HG03066 (cell line): ENCODE results near the gene SPRY1.

Experiments
- ATAC-seq: cut with Tn5 transposase; IDR thresholded peaks from one replicate; pipeline ENCODE4 v1.9.1; 2021; ENCODE audit warnings: low read depth; ENCODE audit not compliant: unreplicated experiment

SPRY1 gene, protein sequence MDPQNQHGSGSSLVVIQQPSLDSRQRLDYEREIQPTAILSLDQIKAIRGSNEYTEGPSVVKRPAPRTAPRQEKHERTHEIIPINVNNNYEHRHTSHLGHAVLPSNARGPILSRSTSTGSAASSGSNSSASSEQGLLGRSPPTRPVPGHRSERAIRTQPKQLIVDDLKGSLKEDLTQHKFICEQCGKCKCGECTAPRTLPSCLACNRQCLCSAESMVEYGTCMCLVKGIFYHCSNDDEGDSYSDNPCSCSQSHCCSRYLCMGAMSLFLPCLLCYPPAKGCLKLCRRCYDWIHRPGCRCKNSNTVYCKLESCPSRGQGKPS

DNA sequence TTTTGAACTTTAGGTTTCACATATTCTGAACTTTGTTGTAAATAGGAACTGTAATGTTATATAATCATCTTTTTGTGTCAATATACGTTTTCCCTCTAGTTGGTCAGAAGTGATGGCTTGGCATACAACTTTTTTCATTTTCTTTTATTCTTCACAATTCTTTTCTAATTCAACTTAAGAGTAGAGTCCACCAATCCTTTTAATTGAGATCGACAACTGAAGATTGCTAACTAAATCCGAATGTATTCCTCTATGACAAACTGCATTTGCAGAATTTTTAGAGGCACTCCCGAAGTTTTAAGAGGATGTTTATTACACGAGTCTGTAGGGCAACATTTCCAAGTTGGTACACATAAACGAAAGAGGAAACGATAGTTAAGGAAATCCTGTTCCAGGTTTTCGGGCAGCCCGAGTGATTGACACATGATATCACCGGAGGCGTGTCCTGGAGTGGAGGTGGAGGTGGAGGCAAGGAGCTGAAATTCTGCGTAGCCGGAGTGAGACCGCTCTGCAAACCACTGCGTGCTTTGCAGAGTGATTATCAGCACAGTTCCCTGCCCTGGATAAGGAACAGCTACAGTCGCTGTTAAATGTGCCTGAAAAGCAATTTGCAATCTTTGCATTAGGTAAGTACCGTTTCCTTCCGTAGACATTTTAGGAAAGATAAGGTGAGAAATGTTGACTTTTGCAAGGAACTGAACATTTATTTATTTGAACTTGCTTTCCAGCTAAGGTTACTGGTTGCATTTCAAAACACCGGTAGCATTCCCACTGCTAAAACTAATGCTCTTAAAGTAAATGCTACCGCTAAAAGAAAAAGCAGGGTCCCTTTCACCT lies at the start of gene SPRY1:
Gene SPRY1, plus strand, starts transcription at position 489 of the 837 bp plus-strand sequence. CDS start 4,797 bp downstream, outside the sequence.
- peak; percentile 28 for ATAC-seq

DNA sequence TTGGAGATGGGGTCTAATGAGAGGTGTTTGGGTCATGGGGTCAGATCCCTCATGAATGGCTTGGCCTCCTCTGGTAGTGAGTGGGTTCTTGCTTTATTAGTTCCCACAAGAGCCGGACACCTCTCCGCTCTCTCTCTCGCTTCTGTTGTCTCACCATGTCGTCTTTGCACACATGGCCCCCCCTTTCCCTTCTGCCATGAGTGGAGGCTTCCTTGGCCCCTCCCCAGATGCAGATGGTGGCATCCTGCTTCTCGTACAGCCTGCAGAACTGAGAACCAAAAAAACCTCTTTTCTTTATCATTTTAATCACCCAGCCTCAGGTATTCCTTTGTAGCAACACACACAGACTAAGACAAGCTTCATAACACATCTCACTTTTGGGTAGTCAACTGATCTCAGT lies 49.6 kb upstream of the SPRY1 start:
- no peak for ATAC-seq

DNA sequence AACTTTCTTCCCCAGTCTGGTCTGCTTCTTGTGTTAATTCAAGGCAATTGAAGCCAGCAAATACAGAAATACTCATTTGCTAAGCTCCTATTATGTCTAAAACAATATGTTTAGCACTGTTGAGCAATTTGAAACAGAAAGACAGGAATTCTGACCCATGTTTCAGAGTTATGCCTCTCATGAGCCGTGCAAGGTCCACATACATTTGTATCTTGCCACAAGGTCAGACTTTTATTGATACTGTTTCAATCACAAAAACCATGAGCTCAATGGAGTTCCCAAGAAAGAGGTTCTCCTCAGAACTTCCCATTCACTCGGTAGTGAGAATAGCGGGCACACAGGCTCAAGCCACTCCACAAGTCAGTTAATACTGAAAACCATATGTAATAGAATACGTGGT lies 47.6 kb upstream of the SPRY1 start:
- no peak for ATAC-seq

DNA sequence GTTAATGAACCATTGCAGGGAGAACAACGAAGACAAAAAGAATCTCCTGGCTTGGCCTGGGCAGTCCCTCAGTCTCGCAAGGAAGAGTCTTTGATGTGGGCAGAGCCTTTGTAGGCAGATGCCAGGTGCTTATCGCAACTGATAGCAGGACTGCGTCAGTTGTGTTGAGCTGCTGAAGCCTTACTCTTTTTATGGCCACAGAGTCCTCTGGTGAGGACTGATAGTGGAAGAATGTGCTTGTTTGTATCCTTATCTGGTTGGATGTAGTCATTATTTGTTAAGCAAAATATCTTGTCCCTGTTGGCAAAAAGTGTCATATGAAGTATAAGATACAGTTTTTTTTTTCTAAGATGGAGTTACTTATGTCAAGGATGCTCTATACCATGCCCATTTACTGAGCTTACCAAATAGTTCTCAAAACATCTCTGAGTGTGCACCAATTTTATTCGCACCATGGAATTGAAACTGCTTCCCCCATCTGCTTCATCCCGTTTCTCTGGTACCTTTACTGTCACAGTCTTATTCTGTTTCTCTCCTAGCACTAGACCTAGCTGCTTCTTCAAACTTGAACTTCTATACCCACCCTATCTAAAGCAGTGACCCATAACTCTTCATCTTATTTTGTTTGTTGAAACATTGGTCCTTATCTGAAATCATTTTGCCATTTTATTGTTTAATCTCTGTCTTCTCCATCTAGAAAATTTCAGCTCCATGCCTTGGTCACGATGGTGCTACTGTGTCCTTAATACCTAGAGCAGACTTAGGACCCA lies 47.0 kb upstream of the SPRY1 start:
- no peak for ATAC-seq

DNA sequence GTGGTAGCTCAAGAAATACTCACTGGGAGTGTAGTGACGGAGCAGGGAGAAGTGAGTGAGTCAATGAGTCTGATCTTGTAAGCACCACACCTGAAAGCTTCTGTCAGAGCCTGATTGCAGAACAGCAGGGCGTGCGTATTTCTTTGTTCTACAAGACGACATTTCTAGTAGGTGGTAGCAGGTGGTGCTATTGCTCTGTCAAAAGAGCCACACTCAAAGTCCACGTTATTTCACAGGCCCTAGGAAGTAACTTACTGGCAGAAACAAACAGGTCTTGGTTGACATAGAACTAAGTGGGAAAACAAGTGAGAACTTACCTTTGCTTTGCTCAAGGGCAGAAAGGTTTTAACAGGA lies 46.4 kb upstream of the SPRY1 start:
- ATAC-seq, result no peak

DNA sequence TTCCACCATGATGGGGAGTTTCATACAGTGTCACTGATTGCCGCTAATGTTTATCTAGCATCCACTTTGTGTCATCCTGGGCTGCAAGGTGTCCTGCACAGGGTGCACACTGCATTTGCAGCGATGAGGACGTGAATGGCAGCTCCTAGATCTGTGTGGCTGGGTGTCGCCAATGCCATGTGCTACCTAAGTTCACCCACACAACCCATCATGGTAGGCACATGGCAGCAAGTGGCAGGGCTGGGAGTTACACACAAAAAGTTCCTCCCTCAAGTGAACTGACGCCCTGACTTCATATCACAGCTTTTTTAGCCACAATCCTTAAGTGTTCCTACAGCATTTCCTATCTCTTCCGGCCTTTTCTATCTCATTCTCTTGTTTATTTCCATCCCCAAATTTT lies 45.9 kb upstream of the SPRY1 start:
- no peak for ATAC-seq

DNA sequence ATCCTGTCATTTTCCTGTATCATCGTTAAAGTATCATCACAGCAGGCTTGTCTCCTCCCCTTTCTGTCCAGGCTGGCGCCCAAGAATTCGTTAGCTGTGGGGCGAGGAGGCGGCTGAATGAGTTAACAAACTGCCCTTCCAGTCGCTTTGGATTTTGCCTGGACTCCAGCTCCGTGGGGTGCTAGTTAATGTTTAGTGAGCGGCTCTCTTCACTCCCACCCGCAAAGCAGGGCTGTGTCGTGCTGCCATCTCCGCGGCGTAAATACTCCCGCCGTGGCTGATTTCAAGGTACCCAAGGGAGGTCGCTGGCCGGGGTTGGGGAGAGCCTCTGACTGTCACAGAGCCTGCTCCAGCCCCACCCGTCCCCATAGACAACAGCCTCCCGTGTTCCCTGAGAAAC lies 44.9 kb upstream of the SPRY1 start:
- no peak for ATAC-seq

DNA sequence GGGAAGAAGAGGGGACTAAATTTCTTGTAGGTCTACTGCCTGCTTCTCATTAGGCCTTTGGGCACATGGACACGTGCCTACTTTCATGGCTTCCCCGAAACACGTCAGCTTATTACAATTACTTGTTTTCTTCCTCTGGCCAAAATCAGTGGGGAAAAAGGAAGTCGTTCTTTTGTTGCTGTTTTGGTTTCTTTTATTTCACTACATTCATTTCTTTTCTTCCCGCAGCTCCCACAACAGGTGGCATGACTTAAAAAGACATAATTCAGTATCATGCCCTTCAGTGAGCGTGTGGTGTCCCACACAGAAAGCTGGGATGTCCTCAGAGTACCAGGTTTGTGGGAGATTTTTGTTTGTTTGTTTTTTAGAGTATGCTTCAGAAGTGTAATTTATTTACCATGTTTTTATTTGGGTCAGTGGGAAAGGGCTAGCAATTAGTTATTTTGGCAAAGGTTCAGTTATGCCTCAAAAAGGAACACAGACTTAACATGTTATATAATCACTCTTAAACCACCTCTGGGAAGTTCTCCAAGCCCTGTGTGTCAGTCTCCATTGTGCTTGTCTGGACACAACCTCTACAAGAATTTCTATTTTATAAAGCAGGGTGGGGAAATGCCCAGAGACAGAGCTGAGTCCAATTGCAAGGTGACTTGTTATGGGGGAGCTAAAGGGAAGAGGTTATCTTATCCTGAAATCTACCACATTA lies 44.2 kb upstream of the SPRY1 start:
- no peak for ATAC-seq

DNA sequence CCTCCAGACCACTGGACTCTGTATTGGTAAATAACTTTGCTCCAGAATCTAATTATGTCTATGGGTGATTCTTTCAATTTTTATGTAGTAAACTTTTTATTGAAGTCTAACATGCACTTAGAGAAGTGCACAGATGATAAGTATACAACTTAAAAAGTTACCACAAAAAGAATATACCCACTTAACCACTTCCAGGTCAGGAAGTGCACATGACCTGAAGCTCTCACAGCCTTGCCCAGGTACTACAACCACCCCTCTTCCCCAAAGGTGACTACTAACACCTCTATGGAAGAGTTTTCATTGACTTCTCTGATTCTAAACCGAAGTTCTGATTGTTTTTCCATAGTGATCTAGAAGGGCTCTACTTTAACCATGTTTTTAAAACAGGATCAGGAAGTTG lies 43.6 kb upstream of the SPRY1 start:
- ATAC-seq, result no peak

DNA sequence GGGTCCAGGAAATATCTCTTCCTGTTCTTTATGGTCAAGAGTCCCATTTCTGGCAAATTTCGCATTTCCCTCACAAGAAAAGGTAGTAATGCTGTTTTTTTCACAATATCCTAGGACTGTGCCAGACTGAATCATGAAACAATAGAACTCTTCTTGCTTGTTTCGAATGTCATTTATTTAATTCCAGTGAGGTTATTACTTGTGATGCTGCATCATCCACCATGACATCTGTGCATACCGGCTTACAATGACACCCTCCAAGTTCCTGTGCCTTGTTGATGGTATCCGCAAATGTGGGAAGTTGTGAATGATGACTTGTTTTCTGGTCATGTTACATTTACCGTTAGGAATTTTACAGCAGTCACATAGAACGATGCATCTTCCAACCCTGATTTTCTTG lies 42.9 kb upstream of the SPRY1 start:
- ATAC-seq, result no peak

DNA sequence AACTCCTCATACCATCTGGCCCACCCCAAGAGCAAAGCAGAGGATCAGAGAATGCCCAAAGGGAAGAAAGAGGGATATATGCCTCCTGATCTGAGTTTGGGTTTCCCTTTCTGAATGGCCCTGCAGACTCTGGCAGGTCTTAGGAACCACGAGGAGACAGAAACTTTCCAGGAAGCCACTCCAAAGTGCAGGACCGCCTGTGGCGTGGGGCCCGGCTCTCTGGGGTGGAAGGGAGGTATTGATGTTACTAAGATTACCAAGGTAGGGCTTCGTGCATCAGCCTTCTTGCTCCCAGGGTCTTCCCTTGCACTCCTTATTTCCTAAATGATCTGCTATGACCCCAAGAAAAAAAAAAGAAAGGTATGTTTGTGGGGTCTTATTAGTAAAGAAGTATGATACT lies 41.9 kb upstream of the SPRY1 start:
- ATAC-seq, result no peak

DNA sequence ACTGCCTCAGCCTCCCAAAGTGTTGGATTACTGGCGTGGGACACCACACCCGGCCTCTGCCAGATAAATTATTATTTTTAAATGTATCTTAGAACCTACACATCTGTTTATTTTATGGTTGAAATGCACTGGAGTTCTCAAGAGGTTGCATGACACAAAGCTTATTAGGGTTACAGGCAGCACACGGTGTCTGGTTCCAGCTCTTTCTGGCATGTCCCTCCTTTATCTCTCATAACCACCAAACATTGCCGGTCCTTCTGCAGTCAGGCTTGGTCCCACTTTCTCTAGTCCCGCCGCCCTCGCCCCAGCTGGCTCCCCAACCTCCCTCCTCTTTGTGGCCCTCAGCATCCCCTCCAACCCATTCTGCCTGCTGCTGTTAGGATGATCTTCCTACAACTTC lies 39.7 kb upstream of the SPRY1 start:
- no peak for ATAC-seq

DNA sequence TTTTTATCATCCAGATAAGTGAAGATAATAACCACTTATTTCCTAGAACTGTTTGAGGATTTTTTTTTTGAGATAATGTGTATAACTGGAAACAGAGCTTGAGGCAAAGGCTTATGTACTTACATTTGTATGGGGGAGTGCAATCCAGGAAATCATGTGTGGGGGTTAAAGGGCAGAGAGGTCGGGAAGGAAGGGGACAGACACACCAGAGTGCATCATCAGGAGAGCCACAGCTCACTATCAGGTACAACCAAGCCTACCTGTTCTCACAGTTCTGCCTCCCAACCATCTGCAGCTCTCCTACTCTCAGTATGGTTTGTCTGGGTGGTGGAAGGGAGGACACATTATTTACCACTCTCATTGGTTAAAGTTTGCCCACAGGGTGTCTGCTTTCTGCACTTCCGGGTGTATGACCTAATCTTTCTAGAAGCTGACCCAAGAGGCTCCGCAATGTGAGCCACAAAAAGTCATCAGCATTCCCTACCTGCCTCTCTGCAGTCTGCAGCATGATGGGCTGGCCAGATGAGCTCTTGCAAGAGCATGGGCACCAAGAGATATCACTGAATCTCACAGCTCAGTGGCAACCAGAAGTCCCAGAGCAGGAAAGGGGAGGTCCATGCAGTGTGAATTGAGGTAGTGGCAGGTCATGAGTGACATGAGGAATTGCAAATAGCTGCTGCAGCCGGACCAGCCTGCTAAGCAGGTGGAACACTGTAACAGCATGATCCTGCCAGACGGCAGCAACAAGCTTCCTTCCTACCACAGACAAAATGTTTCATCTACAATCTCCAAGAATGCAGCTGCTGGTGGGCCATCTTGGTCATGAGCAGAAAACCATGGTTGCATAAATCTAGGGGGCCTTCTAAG lies 36.9 kb upstream of the SPRY1 start:
- no peak for ATAC-seq

DNA sequence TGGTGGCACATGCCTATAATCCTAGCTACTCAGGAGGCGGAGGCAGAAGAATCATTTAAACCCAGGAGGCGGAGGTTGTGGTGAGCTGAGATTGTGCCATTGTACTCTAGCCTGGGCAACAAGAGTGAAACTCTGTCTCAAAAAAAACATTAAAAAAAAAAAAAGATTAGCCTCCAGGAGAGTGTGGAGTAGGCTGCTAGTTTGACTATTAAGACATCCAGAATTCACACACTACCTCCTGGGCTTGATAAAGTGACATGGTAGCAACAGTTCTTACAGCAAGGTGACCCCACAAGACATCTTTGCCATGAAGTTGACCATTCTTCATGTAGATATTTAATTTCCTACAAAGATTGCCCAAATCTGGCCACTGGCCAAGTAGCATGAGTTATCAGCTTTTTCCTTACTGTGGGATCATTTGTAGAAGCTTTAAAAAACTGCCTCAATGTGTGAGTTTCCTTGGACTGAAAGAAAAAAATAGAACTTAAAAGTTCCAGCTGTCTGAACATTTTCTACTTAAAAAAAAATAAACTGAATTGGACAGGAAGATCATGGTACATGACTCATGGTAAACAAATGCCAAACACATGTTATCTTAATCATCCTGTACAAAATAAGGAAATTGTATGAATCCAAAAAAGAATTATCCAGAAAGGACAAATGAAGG lies 35.3 kb upstream of the SPRY1 start:
- no peak for ATAC-seq

DNA sequence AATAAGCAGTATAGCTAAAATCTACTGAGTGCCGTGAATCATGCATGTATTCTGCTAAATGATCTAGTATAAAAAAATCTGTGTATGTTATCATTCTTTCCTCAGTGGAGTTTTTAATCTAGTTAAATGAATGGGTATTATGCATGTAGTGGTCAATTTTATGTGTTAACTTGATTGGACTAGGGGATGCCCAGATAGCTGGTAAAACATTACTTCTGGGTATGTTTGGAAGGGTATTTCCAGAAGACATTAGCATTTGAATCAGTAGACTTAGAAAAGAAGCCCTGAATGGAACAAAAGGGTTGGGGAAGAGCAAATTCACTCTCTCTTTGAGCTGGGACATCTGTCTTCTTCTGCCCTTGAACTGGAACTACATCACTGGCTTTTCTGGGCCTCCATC lies 34.5 kb upstream of the SPRY1 start:
- no peak for ATAC-seq

DNA sequence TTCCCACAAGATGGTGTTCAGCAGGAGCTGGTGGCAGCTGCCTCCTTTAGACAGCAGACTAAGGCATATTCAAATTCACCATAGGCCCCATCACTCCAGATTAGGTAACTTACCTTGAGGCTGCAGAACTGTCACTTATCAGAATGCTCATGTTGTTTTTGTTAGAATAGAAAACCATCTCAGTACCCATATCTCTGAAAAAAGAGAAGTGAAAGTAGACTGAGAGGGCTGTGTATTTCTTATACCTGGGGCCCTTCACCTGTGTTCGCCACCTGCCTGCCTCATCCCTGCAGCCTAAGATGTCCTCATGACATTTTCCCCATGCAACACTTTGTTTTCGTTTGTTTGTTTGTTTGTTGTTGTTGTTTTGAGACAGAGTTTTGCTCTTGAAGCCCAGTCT lies 32.9 kb upstream of the SPRY1 start:
- ATAC-seq, result peak; percentile 94

DNA sequence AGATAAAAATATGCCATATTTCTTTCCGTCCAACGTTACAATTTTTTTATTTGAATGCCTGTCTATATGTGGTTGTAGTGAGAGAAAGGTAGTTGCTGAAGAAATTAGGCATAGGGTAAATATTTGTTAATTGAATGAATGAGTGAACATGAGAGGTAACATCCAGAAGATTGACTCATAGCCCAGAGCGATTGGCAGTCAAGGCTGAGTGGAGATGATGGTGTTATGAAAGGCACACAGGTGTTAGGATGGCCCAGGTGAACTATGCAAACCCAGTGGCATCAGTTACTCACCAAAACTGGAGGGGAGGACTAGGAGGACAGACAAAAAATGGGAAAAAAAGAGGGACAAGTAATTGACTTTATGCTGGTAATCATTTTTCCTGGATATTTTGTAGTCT lies 31.7 kb upstream of the SPRY1 start:
- no peak for ATAC-seq

DNA sequence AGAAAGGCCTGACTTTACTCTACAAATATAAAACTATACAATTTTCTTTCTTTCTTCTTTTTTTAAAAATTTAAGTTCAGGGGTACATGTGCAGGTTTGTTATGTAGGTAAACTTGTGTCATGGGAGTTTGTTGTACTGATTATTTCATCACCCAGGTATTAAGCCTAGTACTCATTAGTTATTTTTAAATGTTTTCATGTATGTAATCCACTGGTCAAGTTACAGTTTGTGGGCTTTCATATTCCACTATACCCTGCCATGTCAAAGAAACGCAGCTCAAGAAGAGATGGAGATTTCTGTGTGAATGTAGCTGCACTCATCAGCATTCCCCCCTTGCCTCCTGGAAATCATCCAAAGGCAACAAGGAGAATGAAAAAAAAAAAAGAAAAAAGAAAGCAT lies 31.2 kb upstream of the SPRY1 start:
- ATAC-seq, result no peak

DNA sequence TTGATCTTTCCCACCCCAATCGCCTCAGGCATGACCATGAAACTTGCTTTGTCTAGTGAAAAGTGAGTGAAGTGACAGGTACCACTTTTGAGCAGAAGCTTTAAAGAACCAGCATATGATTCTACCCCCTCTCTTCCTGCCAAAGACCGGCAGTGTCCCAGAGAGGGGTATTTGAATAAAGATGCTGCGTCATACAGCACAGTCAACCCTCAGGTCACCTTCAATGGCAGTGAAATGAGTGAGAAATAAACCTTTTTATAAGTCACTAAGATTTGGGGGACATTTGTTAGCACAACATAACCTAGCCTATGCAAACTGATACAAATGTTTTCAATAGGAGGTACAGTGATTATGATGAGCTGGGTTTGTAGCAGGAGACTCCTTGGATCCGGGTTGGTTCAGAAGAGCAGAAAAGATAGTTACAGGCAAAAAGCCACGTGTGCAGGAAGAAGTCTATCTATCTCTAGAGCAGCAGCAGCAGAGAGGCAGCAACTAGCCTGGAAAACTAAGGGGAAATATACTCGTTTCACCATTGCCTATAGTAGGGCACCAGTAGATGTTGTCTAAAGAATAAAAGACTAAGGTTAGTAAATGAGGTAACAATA lies 30.3 kb upstream of the SPRY1 start:
- no peak for ATAC-seq
